NB4 (cell line): ENCODE results near the gene BICRA.

Experiments
- DNase-seq: peaks from one replicate; pipeline ENCODE4 v3.0.0; 2010; ENCODE audit warnings: low read depth
- H3K4me3 ChIP-seq: one replicate; pipeline ENCODE4 v1.5.1; 2011; ENCODE audit warnings: mild to moderate bottlenecking, low read depth, low read length, moderate library complexity
- MYC ChIP-seq: IDR thresholded peaks from 2 replicates; pipeline ENCODE4 v1.6.1; 2011; ENCODE audit warnings: low read depth, low read length
- POLR2A ChIP-seq: IDR thresholded peaks from 2 replicates; pipeline ENCODE4 v1.6.1; 2011; ENCODE audit warnings: mild to moderate bottlenecking; ENCODE audit not compliant: insufficient read length; ENCODE audit errors: extremely low read depth
- TF ChIP-seq, protein P1 (sequence below): IDR thresholded peaks from 2 replicates; pipeline ENCODE4 v1.6.1; 2011; ENCODE audit warnings: low read depth, low read length
- TF ChIP-seq, protein P2 (sequence below): IDR thresholded peaks from one replicate; pipeline ENCODE4 v1.5.1; 2012; ENCODE audit warnings: low read depth, low read length

BICRA gene

DNA sequence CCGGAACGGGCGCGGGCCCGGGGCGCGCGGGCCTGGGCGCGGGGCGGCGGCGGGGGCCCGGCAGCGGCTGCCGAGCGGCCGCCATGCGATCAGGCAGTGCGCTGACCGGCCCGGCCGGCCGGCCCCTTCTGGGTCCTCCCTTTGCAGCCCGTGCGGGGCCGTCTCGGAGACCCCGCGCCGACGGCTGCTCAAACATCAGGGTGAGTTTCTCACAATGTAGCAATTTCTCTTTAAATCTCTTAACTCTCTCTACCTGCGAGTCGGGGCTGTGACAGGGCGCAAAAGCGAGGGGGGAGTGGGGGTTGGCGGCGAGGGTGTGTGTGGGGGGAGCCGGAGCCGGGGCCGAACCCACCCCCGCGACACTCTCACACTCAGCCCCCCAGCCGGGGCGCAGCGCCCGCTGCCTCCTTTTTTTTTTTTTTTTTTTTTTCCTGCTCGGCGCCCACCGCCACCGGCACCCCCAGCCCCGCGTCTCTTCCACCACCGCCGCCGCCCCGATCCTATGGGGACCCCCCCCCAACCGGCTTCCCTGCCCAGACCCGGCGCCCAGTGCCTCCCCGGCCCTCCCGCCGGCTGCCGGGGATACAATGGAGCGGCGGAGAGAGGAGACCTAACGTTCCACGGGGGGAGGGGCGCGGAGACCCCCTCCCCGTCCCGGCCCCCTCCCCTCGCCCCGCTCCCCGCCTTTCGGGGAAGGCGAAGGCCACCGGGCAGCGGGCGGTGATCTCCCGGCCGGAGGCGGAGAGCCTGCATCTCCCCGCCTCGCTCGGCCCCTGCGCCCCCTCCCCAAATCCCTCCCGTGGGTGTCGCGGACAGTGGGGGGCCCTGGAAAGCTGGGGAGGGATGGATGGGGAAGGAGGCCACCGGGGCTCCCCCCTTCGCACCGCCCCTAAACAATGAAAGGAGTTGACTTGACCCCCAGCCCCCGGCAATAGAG, at the start of gene BICRA:
BICRA (plus strand) TSS at position 166 of the 937 bp plus-strand sequence. CDS start 64,441 bp downstream, outside the sequence.
- TF ChIP-seq MYC (peak; percentile 67), POLR2A (no peak)
- TF ChIP-seq, protein P1, sequence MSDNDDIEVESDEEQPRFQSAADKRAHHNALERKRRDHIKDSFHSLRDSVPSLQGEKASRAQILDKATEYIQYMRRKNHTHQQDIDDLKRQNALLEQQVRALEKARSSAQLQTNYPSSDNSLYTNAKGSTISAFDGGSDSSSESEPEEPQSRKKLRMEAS = peak; percentile 62
- TF ChIP-seq, protein P2, sequence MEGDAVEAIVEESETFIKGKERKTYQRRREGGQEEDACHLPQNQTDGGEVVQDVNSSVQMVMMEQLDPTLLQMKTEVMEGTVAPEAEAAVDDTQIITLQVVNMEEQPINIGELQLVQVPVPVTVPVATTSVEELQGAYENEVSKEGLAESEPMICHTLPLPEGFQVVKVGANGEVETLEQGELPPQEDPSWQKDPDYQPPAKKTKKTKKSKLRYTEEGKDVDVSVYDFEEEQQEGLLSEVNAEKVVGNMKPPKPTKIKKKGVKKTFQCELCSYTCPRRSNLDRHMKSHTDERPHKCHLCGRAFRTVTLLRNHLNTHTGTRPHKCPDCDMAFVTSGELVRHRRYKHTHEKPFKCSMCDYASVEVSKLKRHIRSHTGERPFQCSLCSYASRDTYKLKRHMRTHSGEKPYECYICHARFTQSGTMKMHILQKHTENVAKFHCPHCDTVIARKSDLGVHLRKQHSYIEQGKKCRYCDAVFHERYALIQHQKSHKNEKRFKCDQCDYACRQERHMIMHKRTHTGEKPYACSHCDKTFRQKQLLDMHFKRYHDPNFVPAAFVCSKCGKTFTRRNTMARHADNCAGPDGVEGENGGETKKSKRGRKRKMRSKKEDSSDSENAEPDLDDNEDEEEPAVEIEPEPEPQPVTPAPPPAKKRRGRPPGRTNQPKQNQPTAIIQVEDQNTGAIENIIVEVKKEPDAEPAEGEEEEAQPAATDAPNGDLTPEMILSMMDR = no peak
- H3K4me3 ChIP-seq = peak within 1 kb of the TSS; percentile 77
- DNase-seq = peak; percentile 98

DNA sequence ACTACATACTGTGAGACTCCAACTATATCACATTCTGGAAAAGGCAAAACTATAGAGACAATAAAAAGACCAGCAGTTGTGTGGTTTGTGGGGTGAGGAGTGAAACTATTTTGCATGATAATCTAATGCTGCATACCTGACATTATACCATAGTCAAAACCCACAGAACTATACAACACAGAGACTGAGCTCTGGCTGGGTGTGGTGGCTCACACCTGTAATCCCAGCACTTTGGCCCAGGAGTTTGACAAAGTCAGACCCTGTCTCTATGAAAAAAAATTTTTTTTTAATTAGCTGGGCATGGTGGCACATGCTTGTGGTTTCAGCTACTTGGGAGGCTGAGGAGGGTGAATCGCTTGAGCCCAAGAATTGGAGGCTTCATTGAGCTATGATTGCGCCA, 47.9 kb upstream of the BICRA start:
- TF ChIP-seq POLR2A (no peak), MYC (no peak)
- TF ChIP-seq, protein P1 = no peak
- TF ChIP-seq, protein P2 = no peak
- H3K4me3 ChIP-seq = no peak overlapping the region
- no peak for DNase-seq

DNA sequence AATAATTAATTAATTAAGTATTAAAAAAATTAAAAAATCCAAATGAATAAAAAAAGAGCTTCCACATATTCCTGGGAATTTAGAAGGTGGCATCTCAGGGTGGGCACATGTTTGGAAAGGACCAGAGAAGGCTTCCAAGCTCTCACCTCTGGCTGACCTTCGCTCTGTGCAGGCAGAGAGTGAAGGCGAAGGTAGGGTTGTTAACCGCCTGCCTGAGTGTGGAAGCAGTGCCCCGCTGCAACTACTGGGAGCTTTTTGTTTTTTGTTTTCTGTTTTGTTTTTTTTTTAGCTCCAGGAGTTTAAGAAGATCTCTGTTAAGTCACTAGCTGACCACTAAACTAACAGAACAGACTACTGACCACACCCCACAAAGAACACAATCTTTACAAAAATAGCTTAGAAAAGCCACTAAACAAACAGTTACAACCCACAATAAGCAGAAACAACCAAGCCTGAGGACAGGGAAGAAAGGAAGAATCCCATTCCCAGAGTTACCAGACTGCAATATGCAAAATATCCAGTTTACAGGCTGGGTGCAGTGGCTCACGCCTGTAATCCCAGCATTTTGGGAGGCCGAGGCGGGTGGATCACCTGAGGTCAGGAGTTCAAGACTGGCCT, 47.4 kb upstream of the BICRA start:
- TF ChIP-seq POLR2A (no peak), MYC (no peak)
- TF ChIP-seq, protein P1 = no peak
- TF ChIP-seq, protein P2 = no peak
- no peak for DNase-seq
- no peak overlapping the region for H3K4me3 ChIP-seq

DNA sequence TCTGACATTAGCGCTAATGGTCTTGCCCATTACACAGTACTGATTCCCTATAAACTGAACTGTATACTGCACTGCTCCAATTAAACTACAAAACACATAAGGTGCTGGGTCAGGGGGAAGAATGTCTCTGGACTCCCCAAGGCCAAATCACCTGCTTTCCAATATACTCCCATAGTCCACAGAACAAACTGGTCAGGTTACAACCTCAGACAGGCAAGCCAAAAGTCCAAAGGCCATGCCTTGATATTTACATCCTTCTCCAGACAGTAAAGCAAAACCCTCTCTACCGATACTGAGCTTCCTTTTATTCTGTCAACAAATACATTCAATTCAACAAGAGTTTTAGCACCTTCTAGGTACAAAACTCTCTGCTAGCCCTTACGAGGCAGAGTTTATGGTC, 44.9 kb upstream of the BICRA start:
- no peak for TF ChIP-seq MYC
- DNase-seq = no peak
- no peak overlapping the region for H3K4me3 ChIP-seq

DNA sequence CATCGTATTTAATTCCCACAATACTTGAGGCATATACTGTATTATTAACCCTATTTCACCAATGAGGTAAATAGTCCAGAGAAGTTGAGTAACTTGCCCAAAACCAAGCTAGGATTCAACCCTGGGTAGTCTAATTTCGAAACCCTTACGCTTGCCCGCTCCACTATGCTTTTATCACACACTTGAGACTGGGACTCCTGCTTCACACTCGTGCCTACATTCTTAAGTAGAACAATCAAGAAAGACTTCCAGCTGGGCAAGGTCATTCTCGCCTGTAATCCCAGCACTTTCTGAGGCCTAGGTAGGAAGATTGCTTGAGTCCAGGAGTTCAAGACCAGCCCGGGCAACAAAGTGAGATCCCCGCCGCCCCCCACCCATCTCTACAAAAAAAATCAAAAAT, 39.6 kb upstream of the BICRA start:
- peak; percentile 44 for DNase-seq
- TF ChIP-seq MYC (no peak), POLR2A (no peak)
- TF ChIP-seq, protein P1 = no peak
- TF ChIP-seq, protein P2 = no peak
- H3K4me3 ChIP-seq = no peak overlapping the region

DNA sequence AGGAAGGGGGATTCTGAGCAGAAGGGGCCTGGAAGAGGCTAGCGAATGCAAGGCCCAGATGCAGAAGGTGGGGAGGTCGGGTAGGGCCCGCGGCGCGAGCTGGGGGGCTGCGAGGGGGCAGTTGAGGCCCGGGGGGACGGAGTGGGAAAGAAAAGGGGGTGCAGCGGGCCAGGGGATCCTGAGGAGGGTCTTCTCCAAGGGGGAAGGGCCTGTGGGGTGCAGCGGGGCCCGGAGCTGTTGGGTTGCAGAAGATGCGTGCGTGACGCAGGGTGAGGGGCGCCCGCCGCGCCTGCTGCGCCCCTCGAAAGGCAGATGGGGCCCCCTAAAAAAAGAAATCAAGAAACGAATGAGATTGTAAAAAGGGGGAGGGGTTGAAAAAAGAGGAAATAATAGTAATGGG, 36.3 kb upstream of the BICRA start:
- H3K4me3 ChIP-seq = no peak overlapping the region
- no peak for DNase-seq
- TF ChIP-seq POLR2A (no peak), MYC (no peak)
- TF ChIP-seq, protein P1 = no peak
- TF ChIP-seq, protein P2 = no peak
